ENCODE data around the gene FAM20B.

- TF ChIP-seq POLR2AphosphoS5 (IDR thresholded peaks at IDR 0.05) (no peak), CTCF (IDR thresholded peaks at IDR 0.05 in 8 of 11, conservative IDR thresholded peaks at IDR 0.05 in 3 of 11) (no peak)
Measured at GRCh38 chr1:179007233-179007632, 18.5 kb upstream of the FAM20B start.

Data from spleen (tissue), 7 donors.